ENCODE results near the gene NELL2.

NELL2 gene

DNA sequence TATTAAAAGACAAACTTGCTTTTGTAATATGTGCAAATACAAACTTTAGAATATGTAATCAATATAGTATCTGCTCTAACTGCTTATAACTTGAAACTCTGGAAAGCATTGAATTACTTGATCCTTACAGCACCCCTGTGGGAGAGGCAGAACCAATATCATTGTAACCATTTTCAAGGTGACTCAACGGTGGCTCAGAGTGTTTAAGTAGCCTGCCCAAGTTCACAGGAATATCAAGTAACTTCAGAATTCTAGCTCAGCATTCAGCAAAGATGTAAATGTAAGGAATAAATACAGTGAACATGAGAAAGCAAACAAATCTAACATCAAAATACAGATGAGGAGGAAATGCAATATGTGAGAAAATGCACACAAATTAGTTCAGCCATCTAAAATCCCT lies 264.6 kb downstream of the NELL2 start:
- Mint-ChIP-seq H3K36me3 (ENCODE audit: low read depth) (no peaks in the 10 kb centered on the region), H3K4me3 (no peak overlapping the region)
- no peak for TF ChIP-seq CTCF (IDR thresholded peaks at IDR 0.05; ENCODE audit: unreplicated experiment in 3 of 3)

GRCh38 chr12:44603701-44604100 lies 272.4 kb downstream of the NELL2 start:
- no peak for TF ChIP-seq CTCF (IDR thresholded peaks at IDR 0.05; ENCODE audit: unreplicated experiment in 3 of 3)
- no peaks in the 10 kb centered on the region for H3K9me3 Mint-ChIP-seq
- no peaks in the 10 kb centered on the region for H3K27me3 Mint-ChIP-seq (ENCODE audit: low read depth)
- no peaks in the 10 kb centered on the region for H3K36me3 Mint-ChIP-seq (ENCODE audit: low read depth)
- no peaks in the 10 kb centered on the region for H3K4me1 Mint-ChIP-seq
- no peak overlapping the region for H3K27ac Mint-ChIP-seq
- H3K4me3 Mint-ChIP-seq = no peak overlapping the region

More for the DNA sequence above, 264.6 kb downstream of the NELL2 start:
- Mint-ChIP-seq H3K4me1 (no peaks in the 10 kb centered on the region), H3K9me3 (no peaks in the 10 kb centered on the region), H3K27ac (no peak overlapping the region), H3K27me3 (ENCODE audit: low read depth) (no peaks in the 10 kb centered on the region)

- no peaks in the 10 kb centered on the region for H3K36me3 Mint-ChIP-seq (ENCODE audit: low read depth)
- no peak overlapping the region for H3K4me3 Mint-ChIP-seq
- no peaks in the 10 kb centered on the region for H3K9me3 Mint-ChIP-seq
- H3K27me3 Mint-ChIP-seq (ENCODE audit: low read depth) = no peaks in the 10 kb centered on the region
- H3K4me1 Mint-ChIP-seq = peaks cover 5% of the 10 kb centered on the region
- TF ChIP-seq CTCF (IDR thresholded peaks at IDR 0.05; ENCODE audit: unreplicated experiment in 3 of 3) = no peak
- H3K27ac Mint-ChIP-seq = no peak overlapping the region
Observed at GRCh38 chr12:44592626-44593025, 283.5 kb downstream of the NELL2 start.

- peaks cover 5% of the 10 kb centered on the region for H3K4me1 Mint-ChIP-seq
- no peak for TF ChIP-seq CTCF (IDR thresholded peaks at IDR 0.05; ENCODE audit: unreplicated experiment in 3 of 3)
- H3K27me3 Mint-ChIP-seq (ENCODE audit: low read depth) = no peaks in the 10 kb centered on the region
Observed at GRCh38 chr12:44589697-44590096, 286.4 kb downstream of the NELL2 start.

DNA sequence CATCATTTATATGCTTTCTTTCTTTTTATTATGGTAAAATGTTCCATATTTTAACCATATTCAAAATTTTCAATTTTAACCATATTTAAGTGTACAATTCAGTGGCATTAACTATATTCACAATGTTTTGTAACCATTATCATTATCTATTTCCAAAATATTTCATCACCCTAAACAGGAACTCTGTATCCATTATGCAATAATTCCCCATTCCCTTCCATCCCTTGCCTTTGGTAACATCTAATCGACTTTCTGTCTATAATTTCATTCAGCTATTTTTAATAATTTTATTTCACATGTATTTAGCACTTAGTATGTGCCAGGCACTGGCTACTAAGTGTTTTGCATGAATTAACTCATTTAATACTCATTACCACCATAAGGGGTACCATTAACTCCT lies 287.5 kb downstream of the NELL2 start:
- Mint-ChIP-seq H3K4me3 (no peak overlapping the region), H3K9me3 (no peaks in the 10 kb centered on the region), H3K27me3 (ENCODE audit: low read depth) (no peaks in the 10 kb centered on the region), H3K27ac (no peak overlapping the region), H3K4me1 (peaks cover 5% of the 10 kb centered on the region), H3K36me3 (ENCODE audit: low read depth) (no peaks in the 10 kb centered on the region)
- TF ChIP-seq CTCF (IDR thresholded peaks at IDR 0.05; ENCODE audit: unreplicated experiment in 3 of 3) = no peak

More at GRCh38 chr12:44589697-44590096, 286.4 kb downstream of the NELL2 start:
- no peak overlapping the region for H3K27ac Mint-ChIP-seq
- H3K36me3 Mint-ChIP-seq (ENCODE audit: low read depth) = no peaks in the 10 kb centered on the region
- no peak overlapping the region for H3K4me3 Mint-ChIP-seq
- H3K9me3 Mint-ChIP-seq = no peaks in the 10 kb centered on the region

DNA sequence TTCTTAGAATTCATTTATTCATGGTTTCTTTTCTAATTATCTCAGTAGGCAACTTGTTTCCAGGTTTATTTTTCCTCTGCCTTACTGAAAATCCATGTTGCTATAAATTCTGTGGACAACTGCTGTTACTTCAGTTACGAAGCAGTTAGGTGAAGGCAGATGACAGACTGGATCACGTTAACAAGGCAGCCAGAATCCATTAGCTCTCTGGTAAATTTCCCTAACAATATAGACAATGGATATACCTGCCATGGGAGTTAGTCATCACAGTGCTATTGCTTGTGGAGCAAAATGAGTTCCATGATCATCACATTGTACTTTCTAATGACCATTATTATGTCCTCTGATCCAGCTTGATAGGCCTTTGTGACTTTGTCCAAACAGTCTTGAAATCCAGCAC lies 291.5 kb downstream of the NELL2 start:
- Mint-ChIP-seq H3K9me3 (peaks cover 2% of the 10 kb centered on the region), H3K4me1 (peaks cover under 1% of the 10 kb centered on the region), H3K4me3 (no peak overlapping the region), H3K27me3 (ENCODE audit: low read depth) (no peaks in the 10 kb centered on the region), H3K27ac (no peak overlapping the region), H3K36me3 (ENCODE audit: low read depth) (no peaks in the 10 kb centered on the region)
- no peak for TF ChIP-seq CTCF (IDR thresholded peaks at IDR 0.05; ENCODE audit: unreplicated experiment in 3 of 3)

Measured in nephron (organoid).